Measurements from ENCODE around the gene SEMA5A.

Gene SEMA5A

DNA sequence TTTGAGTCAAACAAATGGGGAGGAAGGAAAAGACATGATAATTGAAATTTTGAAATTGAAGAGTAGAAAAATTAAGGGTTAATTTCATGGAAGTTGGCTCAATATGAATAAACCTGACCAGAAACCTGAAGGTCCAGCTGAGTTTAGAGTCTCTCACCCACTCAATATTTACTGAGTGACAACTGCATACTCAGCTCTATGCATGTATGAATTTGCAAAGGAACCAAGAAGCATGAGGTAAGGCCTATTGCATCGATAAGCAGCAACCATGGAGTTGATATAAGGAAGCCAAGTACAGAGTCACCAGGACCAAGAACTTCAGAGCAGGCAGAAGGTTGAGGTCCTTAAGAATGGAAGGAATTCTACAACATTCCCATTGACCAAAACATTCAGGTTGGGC is 163.4 kb downstream of the SEMA5A start:
- Histone ChIP-seq H3K9ac (ENCODE audit: low read length) (no peak overlapping the region), H3K4me2 (ENCODE audit: low read depth, low read length) (no peak overlapping the region), H3K27me3 (replicated peaks; ENCODE audit: insufficient read depth, low read length) (no peaks in the 10 kb centered on the region), H3F3A (ENCODE audit: insufficient read depth, low read length) (no peaks in the 10 kb centered on the region), H3K4me3 (ENCODE audit: low read length) (no peak overlapping the region), H3K36me3 (replicated peaks; ENCODE audit: insufficient read depth, low read length) (no peaks in the 10 kb centered on the region), H4K20me1 (ENCODE audit: insufficient read depth, low read length) (no peaks in the 10 kb centered on the region), H3K27ac (ENCODE audit: low read length) (no peak overlapping the region), H3K9me3 (replicated peaks; ENCODE audit: insufficient read depth, low read length) (no peaks in the 10 kb centered on the region), H3K4me1 (ENCODE audit: low read length) (no peaks in the 10 kb centered on the region), H3K79me2 (ENCODE audit: low read length) (no peaks in the 10 kb centered on the region), H2AFZ (ENCODE audit: low read length) (no peak overlapping the region), H3K9me2 (replicated peaks; ENCODE audit: insufficient read depth, low read length) (no peaks in the 10 kb centered on the region)
- TF ChIP-seq EZH2phosphoT487 (IDR thresholded peaks at IDR 0.05; ENCODE audit: low read length) (no peak), EZH2 (optimal IDR thresholded peaks at IDR 0.05; ENCODE audit: low read depth, low read length) (no peak)
- TF ChIP-seq, protein P1, sequence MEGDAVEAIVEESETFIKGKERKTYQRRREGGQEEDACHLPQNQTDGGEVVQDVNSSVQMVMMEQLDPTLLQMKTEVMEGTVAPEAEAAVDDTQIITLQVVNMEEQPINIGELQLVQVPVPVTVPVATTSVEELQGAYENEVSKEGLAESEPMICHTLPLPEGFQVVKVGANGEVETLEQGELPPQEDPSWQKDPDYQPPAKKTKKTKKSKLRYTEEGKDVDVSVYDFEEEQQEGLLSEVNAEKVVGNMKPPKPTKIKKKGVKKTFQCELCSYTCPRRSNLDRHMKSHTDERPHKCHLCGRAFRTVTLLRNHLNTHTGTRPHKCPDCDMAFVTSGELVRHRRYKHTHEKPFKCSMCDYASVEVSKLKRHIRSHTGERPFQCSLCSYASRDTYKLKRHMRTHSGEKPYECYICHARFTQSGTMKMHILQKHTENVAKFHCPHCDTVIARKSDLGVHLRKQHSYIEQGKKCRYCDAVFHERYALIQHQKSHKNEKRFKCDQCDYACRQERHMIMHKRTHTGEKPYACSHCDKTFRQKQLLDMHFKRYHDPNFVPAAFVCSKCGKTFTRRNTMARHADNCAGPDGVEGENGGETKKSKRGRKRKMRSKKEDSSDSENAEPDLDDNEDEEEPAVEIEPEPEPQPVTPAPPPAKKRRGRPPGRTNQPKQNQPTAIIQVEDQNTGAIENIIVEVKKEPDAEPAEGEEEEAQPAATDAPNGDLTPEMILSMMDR (IDR thresholded peaks at IDR 0.05; ENCODE audit: low read length): no peak
- DNase-seq: no peak

DNA sequence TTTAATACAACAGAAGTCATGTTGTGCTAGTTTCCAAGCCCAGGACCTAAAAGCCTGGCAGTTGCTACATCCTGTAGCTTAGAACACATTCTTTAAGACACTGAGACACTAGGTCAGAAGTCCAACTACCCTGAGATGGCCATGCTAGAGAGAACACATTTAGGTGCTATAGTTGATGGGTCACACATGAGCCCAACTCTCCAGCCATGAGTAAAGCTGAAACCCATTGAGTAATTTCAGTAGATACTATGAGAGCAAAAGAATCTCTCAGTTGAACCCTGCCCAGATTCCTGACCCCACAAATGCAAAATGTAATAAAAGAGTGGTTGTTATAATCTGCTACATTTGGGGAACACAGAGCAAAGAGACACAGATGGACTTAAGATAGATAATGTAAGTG is 164.4 kb downstream of the SEMA5A start:
- Histone ChIP-seq H3K27ac (ENCODE audit: low read length) (no peak overlapping the region), H2AFZ (ENCODE audit: low read length) (no peak overlapping the region), H3K9me3 (replicated peaks; ENCODE audit: insufficient read depth, low read length) (no peaks in the 10 kb centered on the region), H3K36me3 (replicated peaks; ENCODE audit: insufficient read depth, low read length) (no peaks in the 10 kb centered on the region), H4K20me1 (ENCODE audit: insufficient read depth, low read length) (no peaks in the 10 kb centered on the region), H3K4me3 (ENCODE audit: low read length) (no peak overlapping the region), H3K27me3 (replicated peaks; ENCODE audit: insufficient read depth, low read length) (no peaks in the 10 kb centered on the region), H3K9me2 (replicated peaks; ENCODE audit: insufficient read depth, low read length) (no peaks in the 10 kb centered on the region), H3K4me1 (ENCODE audit: low read length) (no peaks in the 10 kb centered on the region), H3F3A (ENCODE audit: insufficient read depth, low read length) (no peaks in the 10 kb centered on the region), H3K9ac (ENCODE audit: low read length) (no peak overlapping the region), H3K79me2 (ENCODE audit: low read length) (no peaks in the 10 kb centered on the region), H3K4me2 (ENCODE audit: low read depth, low read length) (no peak overlapping the region)
- DNase-seq: no peak
- TF ChIP-seq, protein P1 (IDR thresholded peaks at IDR 0.05; ENCODE audit: low read length): no peak
- TF ChIP-seq EZH2 (optimal IDR thresholded peaks at IDR 0.05; ENCODE audit: low read depth, low read length) (no peak), EZH2phosphoT487 (IDR thresholded peaks at IDR 0.05; ENCODE audit: low read length) (no peak)

DNA sequence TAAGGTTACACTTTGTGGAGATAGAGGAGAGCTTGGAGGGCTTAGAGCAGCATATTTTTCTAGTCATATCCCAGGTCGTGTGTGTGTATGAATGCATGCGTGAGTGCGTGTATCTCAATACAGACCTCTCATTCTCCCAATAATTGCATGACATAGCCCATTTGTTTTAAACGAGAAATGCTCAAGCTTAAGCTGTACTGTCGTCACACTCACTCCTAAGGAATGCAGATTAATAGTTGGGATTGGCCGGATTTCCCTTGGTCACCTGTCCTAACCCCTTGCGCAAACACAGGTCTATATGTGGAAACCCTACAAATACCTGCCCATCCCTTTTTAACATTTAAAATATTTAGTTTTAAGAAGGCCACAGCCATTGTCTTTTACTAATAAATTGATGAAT is 165.8 kb downstream of the SEMA5A start:
- H3K4me2 ChIP-seq (ENCODE audit: low read depth, low read length): no peak overlapping the region
- no peak overlapping the region for H3K9ac ChIP-seq (ENCODE audit: low read length)
- H2AFZ ChIP-seq (ENCODE audit: low read length): no peak overlapping the region
- no peaks in the 10 kb centered on the region for H3F3A ChIP-seq (ENCODE audit: insufficient read depth, low read length)
- no peaks in the 10 kb centered on the region for H4K20me1 ChIP-seq (ENCODE audit: insufficient read depth, low read length)
- no peaks in the 10 kb centered on the region for H3K36me3 ChIP-seq (replicated peaks; ENCODE audit: insufficient read depth, low read length)
- H3K9me2 ChIP-seq (replicated peaks; ENCODE audit: insufficient read depth, low read length): no peaks in the 10 kb centered on the region
- no peak for DNase-seq
- no peaks in the 10 kb centered on the region for H3K9me3 ChIP-seq (replicated peaks; ENCODE audit: insufficient read depth, low read length)
- H3K4me1 ChIP-seq (ENCODE audit: low read length): no peaks in the 10 kb centered on the region
- TF ChIP-seq EZH2phosphoT487 (IDR thresholded peaks at IDR 0.05; ENCODE audit: low read length) (no peak), EZH2 (optimal IDR thresholded peaks at IDR 0.05; ENCODE audit: low read depth, low read length) (no peak)
- TF ChIP-seq, protein P1 (IDR thresholded peaks at IDR 0.05; ENCODE audit: low read length): no peak
- no peak overlapping the region for H3K27ac ChIP-seq (ENCODE audit: low read length)
- no peaks in the 10 kb centered on the region for H3K27me3 ChIP-seq (replicated peaks; ENCODE audit: insufficient read depth, low read length)
- H3K79me2 ChIP-seq (ENCODE audit: low read length): no peaks in the 10 kb centered on the region
- no peak overlapping the region for H3K4me3 ChIP-seq (ENCODE audit: low read length)

Measured in MM.1S (cell line).